GM19397 (cell line): ENCODE results near the gene TMEM260.
"Not testable (repeated sequence)": the region's sequence is repeated elsewhere in the genome, so short reads cannot be mapped to it uniquely, and the experiment has no call there.

ENCODE experiments used
- ATAC-seq: cut with Tn5 transposase; IDR thresholded peaks from one replicate; pipeline ENCODE4 v1.9.1; 2021; ENCODE audit warnings: mild to moderate bottlenecking, moderate library complexity; ENCODE audit not compliant: unreplicated experiment

TMEM260 gene

DNA sequence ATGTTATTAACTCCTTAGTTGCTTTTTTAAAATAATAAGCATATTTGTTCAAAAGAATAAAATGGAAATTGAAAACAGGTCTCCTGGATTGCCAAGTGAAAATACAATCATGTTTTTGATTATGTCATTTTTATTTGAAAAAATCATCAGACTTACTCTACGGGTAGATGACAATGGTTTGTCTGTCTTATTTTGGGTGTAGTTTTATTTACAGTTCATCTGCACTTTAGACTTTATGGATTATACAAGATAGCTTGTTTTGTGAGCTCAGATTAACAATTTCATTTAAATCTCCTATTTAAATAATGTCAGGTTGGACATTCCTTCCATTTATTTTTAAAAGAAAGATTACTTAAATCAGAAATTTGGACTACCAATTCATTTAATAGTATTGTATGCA is 14.8 kb downstream of the TMEM260 start:
- no peak for ATAC-seq

DNA sequence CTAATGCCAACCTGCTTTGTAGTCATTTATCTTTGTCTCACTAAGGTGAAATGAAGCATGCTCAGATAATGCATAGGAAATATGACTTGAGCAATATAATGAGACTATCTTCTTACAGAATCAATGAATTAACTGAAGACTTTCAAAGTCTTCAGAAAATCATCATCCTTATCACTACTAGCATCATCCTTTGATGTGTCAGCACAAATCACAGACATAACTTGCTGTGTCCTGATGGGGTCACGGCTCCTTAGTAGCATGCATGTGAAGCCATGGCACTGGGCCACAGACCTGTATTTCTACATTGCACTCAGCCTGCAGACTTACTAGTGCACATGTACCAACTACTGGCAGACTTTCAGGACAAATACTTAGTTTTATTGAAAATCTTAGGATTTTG is 18.9 kb downstream of the TMEM260 start:
- ATAC-seq, result no peak

DNA sequence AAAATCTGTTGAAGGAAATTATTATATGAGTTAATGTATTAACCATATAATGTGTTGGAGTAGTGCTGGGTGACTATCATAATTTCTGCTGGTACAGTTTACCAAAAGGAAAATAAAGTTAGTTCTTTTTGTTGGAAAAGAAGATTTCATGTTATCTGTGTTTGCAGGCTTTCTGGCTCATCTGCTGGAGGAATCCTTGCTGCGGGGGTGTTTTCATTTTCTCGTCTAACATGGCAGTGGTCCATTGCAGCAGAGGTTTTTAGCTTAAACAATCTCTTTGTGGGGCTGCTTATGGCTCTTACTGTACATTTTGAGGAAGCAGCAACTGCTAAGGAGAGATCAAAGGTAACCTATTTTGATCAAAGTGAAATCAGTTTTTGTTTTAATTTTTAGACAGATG is 24.1 kb downstream of the TMEM260 start:
- ATAC-seq, result no peak

DNA sequence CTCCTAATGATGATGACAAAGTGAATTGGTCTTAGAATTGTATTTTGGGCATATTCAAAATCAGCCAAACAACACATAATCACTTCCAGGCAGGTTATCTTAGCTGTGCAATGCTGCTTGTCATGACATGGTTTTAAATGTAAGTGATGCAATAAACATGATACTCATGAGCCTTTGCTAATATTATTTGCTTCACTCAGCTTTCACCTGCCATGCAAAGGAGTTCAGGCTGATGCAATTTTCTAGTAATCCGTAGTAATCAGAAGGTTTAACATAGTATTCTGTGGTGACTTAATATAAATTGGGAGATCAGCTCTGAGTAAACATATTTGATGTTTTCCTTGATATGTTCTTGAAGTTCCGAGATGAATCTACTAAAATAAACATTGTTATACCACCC is 29.1 kb downstream of the TMEM260 start:
- no peak for ATAC-seq

DNA sequence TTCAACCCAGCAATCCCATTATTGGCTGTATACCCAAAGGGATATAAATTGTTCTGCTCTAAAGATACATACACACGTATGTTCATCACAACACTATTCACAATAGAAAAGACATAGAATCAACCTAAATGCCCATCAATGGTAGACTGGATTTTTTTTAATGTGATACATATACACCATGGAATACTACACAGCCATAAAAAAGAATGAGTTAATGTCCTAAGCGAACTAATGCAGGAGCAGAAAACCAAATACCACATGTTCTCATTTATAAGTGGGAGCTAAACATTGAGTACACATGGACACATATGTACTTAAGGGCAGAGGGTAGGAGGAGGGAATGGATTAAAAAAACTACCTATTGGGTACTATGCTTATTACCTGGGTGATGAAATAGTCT is 32.1 kb downstream of the TMEM260 start:
- ATAC-seq, result not testable (repeated sequence)

DNA sequence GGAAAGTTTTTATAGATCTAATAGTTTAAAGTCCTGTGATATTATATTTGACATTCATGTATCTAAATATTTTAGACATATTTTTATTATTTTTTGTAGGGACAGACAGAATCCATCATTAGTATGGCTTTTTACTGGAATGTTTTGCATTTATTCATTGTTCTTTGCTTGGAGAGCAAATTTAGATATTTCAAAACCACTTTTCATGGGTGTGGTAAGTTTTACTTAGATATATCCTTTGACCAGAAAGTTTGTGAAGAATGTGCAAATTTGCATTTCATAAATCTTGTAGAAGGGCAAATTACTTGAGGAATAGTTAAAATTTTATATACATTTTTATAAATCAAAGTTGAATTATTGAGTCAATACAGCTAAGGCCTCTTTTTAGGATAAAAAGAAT is 37.5 kb downstream of the TMEM260 start:
- ATAC-seq, result no peak

DNA sequence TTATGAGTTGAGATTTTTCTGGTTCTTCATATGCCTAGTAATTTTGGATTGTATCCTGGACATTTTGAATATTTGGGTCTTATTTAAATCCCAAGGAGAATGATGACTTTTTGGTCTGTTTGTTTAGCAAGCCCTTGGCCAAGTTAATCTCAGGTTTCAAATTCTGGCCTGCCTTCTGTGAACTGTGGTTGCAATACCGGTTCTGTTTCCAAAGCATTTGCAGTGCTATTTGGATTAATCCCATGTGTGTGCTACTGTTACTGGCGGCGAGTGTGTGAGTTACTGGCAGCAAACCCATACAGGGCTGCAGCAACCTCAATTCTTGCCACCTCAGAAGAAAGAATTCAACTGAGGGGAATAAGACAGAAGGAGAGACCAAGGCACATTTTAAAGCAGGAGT is 51.1 kb downstream of the TMEM260 start:
- ATAC-seq, result no peak

DNA sequence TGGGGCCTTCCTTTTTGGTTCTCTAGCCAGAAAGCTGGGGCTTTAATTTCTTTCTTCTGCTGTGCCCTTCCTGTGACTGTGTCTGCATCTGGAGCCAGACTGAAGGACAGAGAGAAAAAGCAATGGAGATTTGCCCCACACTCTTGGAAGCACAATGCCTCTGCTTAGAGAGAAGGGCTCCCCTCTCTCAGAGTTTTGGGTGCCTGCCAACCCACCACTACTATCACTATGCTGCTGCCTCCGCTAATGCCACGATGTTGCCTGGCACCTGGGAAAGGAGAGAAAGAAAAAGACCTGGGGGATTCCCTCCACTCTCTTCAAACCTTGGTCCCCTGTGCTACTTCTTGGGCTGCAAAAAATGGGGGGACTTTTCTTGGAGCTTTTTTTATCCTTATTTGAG is 52.6 kb downstream of the TMEM260 start:
- no peak for ATAC-seq

DNA sequence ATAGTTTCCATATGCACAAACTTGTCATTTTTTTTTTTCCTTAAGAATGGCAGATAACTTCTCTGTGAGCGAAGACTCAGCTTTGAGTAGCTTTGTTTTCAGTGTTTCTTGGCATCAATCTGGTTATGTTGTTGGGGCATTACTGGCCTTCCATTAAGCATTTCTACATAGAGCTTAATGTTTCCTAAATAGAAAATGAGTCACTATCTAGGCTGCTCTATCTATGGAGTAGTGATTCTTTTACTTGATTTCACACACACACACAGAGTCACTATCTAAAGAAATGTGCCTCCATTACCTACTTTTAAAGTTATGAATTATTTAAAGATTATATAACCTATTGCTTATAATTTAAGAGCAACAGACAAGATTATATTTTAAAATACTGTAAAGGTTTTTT is 53.9 kb downstream of the TMEM260 start:
- no peak for ATAC-seq

DNA sequence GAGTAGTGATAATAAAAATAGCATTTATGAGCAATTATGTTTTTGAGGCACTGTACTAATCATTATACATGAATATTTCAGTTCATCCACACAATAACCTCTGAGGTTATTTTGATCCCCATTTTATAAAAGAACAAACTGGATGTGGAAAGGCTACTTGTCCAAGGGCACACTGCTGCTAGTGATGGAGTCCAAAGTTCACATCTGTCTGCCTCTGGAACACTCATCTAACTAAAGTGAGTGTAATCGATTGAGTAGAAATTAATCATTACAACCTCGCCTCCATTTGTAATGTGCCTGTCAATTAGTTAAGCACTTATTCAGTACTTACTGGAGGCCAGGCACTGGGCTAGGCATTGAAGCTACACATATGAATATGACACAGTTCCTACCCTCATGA is 55.4 kb downstream of the TMEM260 start:
- ATAC-seq, result no peak

DNA sequence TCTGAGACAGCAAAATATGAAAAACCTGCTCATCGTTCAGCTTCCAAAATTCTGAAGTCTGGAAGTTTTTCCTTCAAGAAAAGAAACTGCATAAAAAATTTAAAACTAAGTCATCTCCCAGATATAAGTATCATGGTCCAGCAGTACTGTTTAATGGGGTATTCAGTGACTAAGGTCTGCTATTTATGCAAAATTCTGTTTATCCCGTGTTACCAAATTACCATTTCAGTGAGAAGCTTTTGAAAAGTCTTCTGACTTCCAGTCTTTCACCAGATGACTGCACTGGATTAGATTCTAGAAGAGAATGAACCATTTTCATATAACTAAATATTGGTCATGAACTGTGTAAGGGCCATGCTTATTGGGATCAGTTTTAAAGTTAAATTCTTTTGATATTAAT is 67.9 kb downstream of the TMEM260 start:
- ATAC-seq, result no peak

DNA sequence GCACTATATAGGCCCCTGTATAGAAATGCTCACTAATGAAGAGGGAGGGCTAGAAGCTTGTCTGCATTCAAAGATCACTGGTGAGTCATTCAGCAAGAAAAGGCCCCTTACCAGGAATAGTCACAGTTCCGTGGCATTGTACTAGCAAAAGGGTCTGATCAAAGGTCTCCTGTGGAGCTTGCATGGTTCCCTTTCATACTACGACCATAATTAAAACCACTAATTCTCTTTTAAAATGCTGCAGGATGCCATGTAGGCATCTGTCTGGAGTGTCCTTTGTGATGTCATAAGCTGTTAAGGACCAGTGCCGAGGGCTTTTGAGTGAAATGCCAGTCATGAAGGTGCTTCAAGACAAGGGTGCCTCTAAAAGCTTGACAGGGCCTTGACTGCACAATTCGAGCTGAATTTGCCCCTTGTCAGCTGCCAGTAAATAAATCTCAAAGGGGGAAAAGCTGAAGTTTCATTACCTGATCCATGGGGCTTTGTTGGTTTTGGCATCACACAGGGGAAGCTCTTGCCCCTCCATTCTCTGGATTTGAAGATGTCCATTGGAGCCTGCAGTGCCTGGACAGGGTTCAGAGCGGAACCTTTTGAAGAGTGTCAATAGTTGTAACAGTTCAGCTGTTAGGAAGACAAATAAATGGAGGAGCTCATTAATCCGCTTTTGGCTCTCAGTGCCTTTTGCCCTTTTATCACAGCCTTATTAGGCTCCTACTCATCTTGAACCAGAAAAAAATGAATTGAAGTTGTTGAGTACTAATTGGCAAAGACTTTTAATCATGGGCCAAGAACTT is 69.1 kb downstream of the TMEM260 start:
- no peak for ATAC-seq

DNA sequence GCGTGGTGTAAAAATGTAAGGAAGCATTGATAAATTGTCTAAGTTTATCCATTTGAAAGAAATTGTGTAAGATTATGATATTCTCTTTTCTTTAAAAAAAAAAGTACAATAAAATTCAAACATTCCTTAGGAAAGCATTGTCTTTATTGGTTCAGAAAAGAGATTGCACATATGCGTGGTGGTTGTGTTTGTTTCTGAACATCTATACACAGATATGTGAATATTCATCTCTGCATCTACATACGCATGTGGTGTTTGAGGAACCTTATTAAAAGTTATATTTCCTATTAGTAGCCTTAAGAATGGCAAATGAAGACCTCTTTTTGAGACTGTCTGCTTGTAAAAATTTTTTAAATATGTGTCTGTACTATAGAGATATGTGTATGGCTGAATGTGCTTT is 69.8 kb downstream of the TMEM260 start:
- ATAC-seq, result no peak

DNA sequence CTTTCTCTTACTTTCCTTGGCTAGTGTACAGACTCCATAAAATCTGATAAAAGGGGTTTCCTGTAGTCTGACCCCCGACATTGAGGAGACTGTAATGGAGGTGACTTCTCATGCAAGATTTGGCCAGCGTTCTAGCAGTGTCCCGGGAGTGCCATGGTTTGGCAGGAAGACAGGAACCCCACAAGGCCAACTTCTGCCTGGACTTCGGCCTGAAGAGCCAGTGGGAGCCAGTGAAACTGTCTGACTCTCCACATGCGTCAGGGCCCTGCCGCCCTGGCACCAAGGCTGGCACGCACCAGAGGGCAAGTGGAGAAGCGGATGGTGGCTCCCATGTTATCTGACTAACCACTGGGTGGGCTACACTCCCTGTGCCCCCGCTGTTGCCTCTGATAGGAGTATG is 70.5 kb downstream of the TMEM260 start:
- ATAC-seq, result no peak

DNA sequence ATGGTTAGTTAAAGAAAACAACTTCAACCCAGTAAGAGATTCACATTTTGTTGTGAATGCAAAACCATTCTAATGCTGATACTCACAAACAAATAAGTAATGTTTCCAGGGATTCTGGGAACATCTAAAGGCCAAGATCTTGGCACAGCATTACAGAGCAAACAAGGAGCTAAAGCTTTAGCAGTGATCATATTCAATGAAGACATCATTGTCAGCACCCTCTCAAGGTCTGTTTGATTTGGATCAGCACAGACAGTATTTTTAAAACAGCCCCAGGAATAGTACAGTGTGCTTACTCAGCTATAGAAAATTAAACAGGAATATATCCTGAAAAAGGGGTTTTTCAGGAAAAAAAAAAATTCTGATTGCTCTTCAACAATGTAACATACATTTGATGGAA is 71.4 kb downstream of the TMEM260 start:
- ATAC-seq, result no peak

DNA sequence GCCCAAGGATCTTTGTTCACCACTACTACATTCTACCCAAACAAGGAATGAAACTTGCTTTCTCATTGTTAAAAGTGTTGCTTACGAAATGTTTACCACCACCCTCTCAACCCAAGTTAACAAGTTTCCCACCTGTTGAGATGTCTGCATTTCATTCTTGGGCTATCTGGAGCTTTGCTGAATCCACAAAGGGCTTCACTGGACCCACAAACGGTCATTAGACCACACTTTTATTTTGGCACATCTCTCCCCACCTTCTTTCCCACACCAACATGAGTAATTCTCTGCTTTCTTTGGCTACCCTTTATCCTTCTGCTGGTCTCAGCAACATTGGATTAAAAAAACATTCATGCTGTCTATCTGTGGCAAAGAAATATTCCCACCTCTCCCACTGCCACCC is 78.0 kb downstream of the TMEM260 start:
- no peak for ATAC-seq

DNA sequence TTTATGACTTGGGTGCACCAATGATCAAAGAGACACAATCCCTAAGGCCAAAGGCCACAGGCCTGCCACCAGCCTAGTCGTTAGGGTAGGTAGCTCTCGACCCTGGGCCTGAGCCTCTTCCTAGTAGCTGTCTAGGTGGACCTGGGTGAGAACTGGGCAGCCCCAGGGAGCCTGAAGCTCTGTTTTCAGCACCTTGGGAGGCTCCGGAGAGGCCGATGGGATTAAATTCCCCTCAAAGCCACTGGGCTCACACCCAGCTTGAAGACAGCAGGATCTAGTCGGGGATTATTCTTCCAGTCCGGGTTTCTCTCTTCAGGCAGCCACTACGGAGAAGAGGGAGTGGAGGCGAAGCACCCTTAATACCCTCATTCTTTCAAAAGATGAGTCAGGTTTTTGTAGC is 79.8 kb downstream of the TMEM260 start:
- ATAC-seq, result no peak

DNA sequence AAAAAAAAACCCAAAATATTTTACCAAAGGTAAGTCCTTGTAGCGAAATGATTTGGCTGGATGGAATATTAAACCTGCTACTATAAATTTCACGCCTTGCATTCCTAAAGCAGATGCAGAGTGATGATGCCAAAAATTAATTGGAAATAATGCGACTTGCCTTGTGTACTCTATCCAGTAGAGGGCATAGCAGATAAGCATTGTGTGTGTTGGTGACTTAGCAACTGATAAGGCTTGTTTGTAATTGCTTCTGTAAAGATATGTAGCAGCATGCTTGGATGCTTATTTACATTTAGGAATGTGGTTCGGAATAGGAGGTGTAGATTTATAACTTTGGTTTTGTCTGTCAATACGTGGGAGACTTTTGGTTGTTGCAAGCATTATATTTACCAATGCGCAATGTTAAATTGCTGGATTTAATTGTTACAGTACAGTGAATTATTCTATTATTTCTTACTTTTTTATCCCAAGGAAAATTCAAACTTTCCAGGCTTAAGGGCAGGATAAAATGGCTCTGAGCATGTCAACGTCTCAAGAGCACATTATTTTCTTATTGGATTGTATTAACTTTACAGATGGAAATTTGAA is 80.5 kb downstream of the TMEM260 start:
- ATAC-seq, result no peak

DNA sequence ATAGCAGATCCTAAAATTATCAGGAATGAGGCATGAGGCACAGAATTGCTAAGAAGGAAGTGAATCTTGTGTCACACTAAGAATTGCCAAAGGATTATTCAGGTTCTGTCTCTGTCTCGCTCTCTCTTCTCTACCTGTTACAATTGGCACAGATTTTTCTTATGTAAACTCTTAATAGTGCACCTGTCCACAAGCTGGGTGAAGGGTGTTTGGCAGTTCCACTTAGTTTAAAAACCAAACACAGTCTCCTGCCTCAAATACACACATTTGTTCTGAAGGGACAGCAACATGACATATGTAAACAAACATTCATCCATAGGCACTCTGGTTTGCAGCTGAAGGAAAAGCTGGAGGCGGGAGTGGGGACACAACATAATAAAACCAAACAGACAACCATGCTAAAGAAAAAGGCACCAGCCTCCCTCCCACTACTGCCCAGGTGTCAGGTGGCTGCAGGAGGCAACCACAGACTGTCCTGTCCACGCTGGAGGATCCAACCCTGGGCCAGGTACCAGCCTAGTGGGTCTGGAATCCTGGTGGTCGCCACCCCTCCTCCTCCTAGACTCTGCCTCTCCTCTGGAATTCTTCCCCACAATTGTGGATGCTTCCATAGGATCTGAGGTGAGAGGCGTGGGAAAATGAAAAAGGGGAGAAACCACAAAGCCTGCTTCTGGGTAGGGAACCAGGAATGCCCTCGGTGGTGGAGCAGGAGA is 81.2 kb downstream of the TMEM260 start:
- ATAC-seq, result no peak

DNA sequence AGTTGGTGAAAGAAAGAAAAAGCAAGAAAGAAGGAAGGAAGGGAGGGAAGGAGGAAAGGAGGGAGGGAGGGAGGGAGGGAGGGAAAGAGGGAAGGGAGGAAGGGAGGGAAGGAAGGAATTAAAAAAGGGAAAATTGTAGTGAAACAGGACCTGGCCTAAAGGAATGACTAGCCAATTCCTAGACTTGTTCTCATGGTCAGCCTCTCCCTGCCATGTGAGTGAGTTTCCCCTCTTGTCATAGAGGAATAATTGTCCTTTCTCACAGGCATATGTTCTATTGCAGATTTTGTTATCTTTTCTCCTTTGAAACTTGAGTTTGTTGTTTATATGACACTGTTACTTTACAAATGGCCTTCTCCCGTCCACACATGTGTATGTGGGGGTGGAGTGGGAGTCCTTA is 81.9 kb downstream of the TMEM260 start:
- no peak for ATAC-seq

DNA sequence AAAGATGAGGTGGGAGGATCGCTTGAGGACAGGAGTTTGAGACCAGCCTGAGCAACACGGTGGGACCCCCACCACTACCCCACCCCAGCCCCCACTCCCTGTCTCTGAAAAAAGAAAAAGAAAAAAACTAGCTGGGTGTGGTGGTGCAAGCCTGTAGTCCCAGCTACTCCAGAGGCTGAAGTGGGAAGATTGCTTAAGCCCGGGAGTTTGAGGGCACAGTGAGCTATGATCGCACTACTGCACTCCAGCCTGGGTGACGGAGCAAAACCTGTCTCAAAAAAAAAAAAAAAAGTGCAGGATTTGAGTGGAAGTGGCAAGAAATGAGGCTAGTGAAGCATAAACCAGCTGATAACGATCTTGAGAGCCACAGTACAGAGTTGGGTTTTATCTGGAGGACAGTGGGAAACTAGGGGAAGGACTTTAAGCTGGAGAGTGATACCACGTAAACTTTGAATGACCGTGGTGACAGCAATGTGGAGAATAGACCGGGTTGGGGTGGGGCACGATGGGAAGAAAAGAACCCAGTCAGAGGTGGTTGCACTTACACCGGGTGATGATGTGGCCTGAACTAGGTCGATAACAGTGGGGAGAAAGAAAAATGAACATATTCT is 85.3 kb downstream of the TMEM260 start:
- no peak for ATAC-seq

DNA sequence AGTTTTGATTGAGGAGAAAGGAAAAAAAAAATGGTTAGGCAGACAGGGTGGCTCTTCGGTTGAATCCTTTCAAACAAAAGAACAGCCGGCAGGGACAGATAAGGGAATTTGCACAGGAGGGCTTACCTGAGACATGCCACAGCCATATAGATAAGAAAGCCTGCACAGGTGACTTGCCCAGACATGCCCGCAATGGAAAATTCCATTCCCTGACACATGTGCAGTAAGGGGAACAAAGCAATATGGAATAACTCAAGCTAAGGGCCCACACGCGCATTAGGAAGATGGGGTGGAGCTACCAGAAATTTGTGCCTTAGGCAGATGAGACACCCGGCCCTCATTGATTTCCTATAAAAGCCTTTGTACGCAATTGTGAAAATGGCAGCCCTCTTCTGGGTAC is 86.7 kb downstream of the TMEM260 start:
- ATAC-seq, result no peak
